Activated naive CD8-positive, alpha-beta T cell (primary cell): Measurements from ENCODE around the gene DUSP28.

ENCODE experiments used
- H3K27ac Mint-ChIP-seq: one replicate; pipeline ENCODE4 v1.8.0; 2021; ENCODE audit warnings: mixed read lengths
- H3K27me3 Mint-ChIP-seq: one replicate; pipeline ENCODE4 v1.8.0; 2021; ENCODE audit warnings: mixed read lengths
- H3K36me3 Mint-ChIP-seq: one replicate; pipeline ENCODE4 v1.8.0; 2021; ENCODE audit warnings: mixed read lengths
- H3K4me1 Mint-ChIP-seq: one replicate; pipeline ENCODE4 v1.8.0; 2021; ENCODE audit warnings: low read depth, mixed read lengths
- H3K4me3 Mint-ChIP-seq: one replicate; pipeline ENCODE4 v1.8.0; 2021; ENCODE audit warnings: mild to moderate bottlenecking, mixed read lengths
- H3K9me3 Mint-ChIP-seq: one replicate; pipeline ENCODE4 v1.8.0; 2021; ENCODE audit warnings: low read depth, mixed read lengths

The DUSP28 gene

GRCh38 chr2:240571314-240571973 is 11.3 kb downstream of the DUSP28 start:
- no peaks in the 10 kb centered on the region for H3K9me3 Mint-ChIP-seq
- no peaks in the 10 kb centered on the region for H3K27me3 Mint-ChIP-seq
- H3K36me3 Mint-ChIP-seq, result no peaks in the 10 kb centered on the region
- peak overlapping the region; percentile 61 for H3K27ac Mint-ChIP-seq
- peaks cover 30% of the 10 kb centered on the region for H3K4me1 Mint-ChIP-seq
- no peak overlapping the region for H3K4me3 Mint-ChIP-seq

GRCh38 chr2:240572141-240573031 is 12.2 kb downstream of the DUSP28 start:
- H3K4me1 Mint-ChIP-seq, result peaks cover 24% of the 10 kb centered on the region
- no peaks in the 10 kb centered on the region for H3K9me3 Mint-ChIP-seq
- no peak overlapping the region for H3K4me3 Mint-ChIP-seq
- no peaks in the 10 kb centered on the region for H3K36me3 Mint-ChIP-seq
- H3K27me3 Mint-ChIP-seq, result no peaks in the 10 kb centered on the region
- no peak overlapping the region for H3K27ac Mint-ChIP-seq

- H3K27ac Mint-ChIP-seq, result no peak overlapping the region
- no peaks in the 10 kb centered on the region for H3K9me3 Mint-ChIP-seq
- peaks cover 21% of the 10 kb centered on the region for H3K4me1 Mint-ChIP-seq
- H3K4me3 Mint-ChIP-seq, result no peak overlapping the region
- H3K36me3 Mint-ChIP-seq, result no peaks in the 10 kb centered on the region
- H3K27me3 Mint-ChIP-seq, result no peaks in the 10 kb centered on the region
These were observed 12.9 kb downstream of the DUSP28 start for GRCh38 chr2:240573071-240573515.

GRCh38 chr2:240573516-240574385 is 13.6 kb downstream of the DUSP28 start:
- Mint-ChIP-seq H3K36me3 (no peaks in the 10 kb centered on the region), H3K4me1 (peaks cover 23% of the 10 kb centered on the region), H3K27ac (no peak overlapping the region), H3K4me3 (no peak overlapping the region), H3K9me3 (no peaks in the 10 kb centered on the region), H3K27me3 (no peaks in the 10 kb centered on the region)

GRCh38 chr2:240574386-240575100 is 14.4 kb downstream of the DUSP28 start:
- Mint-ChIP-seq H3K4me1 (peaks cover 26% of the 10 kb centered on the region), H3K4me3 (no peak overlapping the region), H3K27ac (no peak overlapping the region)

GRCh38 chr2:240575101-240575965 is 15.2 kb downstream of the DUSP28 start:
- Mint-ChIP-seq H3K4me1 (peaks cover 27% of the 10 kb centered on the region), H3K9me3 (no peaks in the 10 kb centered on the region), H3K36me3 (no peaks in the 10 kb centered on the region), H3K4me3 (no peak overlapping the region), H3K27me3 (no peaks in the 10 kb centered on the region), H3K27ac (no peak overlapping the region)

More at GRCh38 chr2:240574386-240575100, 14.4 kb downstream of the DUSP28 start:
- no peaks in the 10 kb centered on the region for H3K27me3 Mint-ChIP-seq
- H3K9me3 Mint-ChIP-seq, result no peaks in the 10 kb centered on the region
- H3K36me3 Mint-ChIP-seq, result no peaks in the 10 kb centered on the region

GRCh38 chr2:240576036-240576435 is 15.9 kb downstream of the DUSP28 start:
- H3K36me3 Mint-ChIP-seq, result peaks cover 2% of the 10 kb centered on the region
- H3K9me3 Mint-ChIP-seq, result no peaks in the 10 kb centered on the region
- H3K27ac Mint-ChIP-seq, result no peak overlapping the region
- H3K4me1 Mint-ChIP-seq, result peaks cover 25% of the 10 kb centered on the region
- H3K4me3 Mint-ChIP-seq, result no peak overlapping the region
- H3K27me3 Mint-ChIP-seq, result no peaks in the 10 kb centered on the region

- peaks cover 6% of the 10 kb centered on the region for H3K36me3 Mint-ChIP-seq
- H3K4me1 Mint-ChIP-seq, result peaks cover 20% of the 10 kb centered on the region
- no peaks in the 10 kb centered on the region for H3K9me3 Mint-ChIP-seq
- H3K27ac Mint-ChIP-seq, result no peak overlapping the region
- no peaks in the 10 kb centered on the region for H3K27me3 Mint-ChIP-seq
- no peak overlapping the region for H3K4me3 Mint-ChIP-seq
These were observed 16.5 kb downstream of the DUSP28 start for GRCh38 chr2:240576436-240577205.

- Mint-ChIP-seq H3K4me1 (peaks cover 26% of the 10 kb centered on the region), H3K27me3 (no peaks in the 10 kb centered on the region), H3K27ac (no peak overlapping the region), H3K9me3 (no peaks in the 10 kb centered on the region), H3K36me3 (peaks cover 6% of the 10 kb centered on the region), H3K4me3 (no peak overlapping the region)
These were observed 17.3 kb downstream of the DUSP28 start for GRCh38 chr2:240577281-240578109.

GRCh38 chr2:240578110-240578450 is 17.9 kb downstream of the DUSP28 start:
- H3K27ac Mint-ChIP-seq, result no peak overlapping the region
- H3K9me3 Mint-ChIP-seq, result no peaks in the 10 kb centered on the region
- H3K36me3 Mint-ChIP-seq, result peaks cover 6% of the 10 kb centered on the region
- no peaks in the 10 kb centered on the region for H3K27me3 Mint-ChIP-seq
- peaks cover 29% of the 10 kb centered on the region for H3K4me1 Mint-ChIP-seq
- H3K4me3 Mint-ChIP-seq, result no peak overlapping the region

- Mint-ChIP-seq H3K9me3 (no peaks in the 10 kb centered on the region), H3K36me3 (peaks cover 6% of the 10 kb centered on the region), H3K27ac (peak overlapping the region; percentile 77), H3K4me1 (peaks cover 33% of the 10 kb centered on the region), H3K4me3 (no peak overlapping the region), H3K27me3 (no peaks in the 10 kb centered on the region)
These were observed 18.3 kb downstream of the DUSP28 start for GRCh38 chr2:240578488-240578887.

- no peaks in the 10 kb centered on the region for H3K27me3 Mint-ChIP-seq
- H3K27ac Mint-ChIP-seq, result peak overlapping the region; percentile 77
- peaks cover 6% of the 10 kb centered on the region for H3K36me3 Mint-ChIP-seq
- peak overlapping the region; percentile 48 for H3K4me3 Mint-ChIP-seq
- H3K4me1 Mint-ChIP-seq, result peaks cover 33% of the 10 kb centered on the region
- H3K9me3 Mint-ChIP-seq, result no peaks in the 10 kb centered on the region
These were observed 19.1 kb downstream of the DUSP28 start for GRCh38 chr2:240579071-240579762.
